ENCODE data around the gene BTBD9. TPM values are rescaled to one million over a fixed set of nuclear protein-coding genes. Genes with fewer than 3 reads are reported as not detected.

BTBD9 gene
- total RNA-seq, 1 experiment from 2014 or later = 19.4 TPM

- Mint-ChIP-seq H3K4me3 (ENCODE audit: low read depth, unreplicated experiment) (no peak overlapping the region), H3K4me1 (ENCODE audit: low read depth, unreplicated experiment) (peaks cover 8% of the 10 kb centered on the region), H3K36me3 (ENCODE audit: insufficient read depth, unreplicated experiment) (peaks cover 8% of the 10 kb centered on the region), H3K27me3 (ENCODE audit: unreplicated experiment) (no peaks in the 10 kb centered on the region), H3K9me3 (ENCODE audit: low read depth, unreplicated experiment) (no peaks in the 10 kb centered on the region), H3K27ac (ENCODE audit: unreplicated experiment) (peak overlapping the region; percentile 15)
- DNase-seq = no peak
- BruUV-seq (replicated peaks) = no TSS peak
- no peak for TF ChIP-seq CTCF (IDR thresholded peaks at IDR 0.05; ENCODE audit: unreplicated experiment)
- intact Hi-C loops (cut with micrococcal nuclease; ENCODE audit: unreplicated experiment) = loop anchor here (5.0 to 10.0 kb wide), 3 partner anchors 69 to 639 kb away; no protein-coding TSS in a partner anchor
- CTCF ChIA-PET = interaction anchor here (0.6 kb wide), 1 partner anchor 1120 kb away, joined by 3 read pairs; no protein-coding TSS in a partner anchor
Observed at GRCh38 chr6:38673397-38674165, 33.9 kb upstream of the BTBD9 start.

GRCh38 chr6:38671885-38672467 lies 32.2 kb upstream of the BTBD9 start:
- DNase-seq = peak; percentile 46
- no peak for TF ChIP-seq CTCF (IDR thresholded peaks at IDR 0.05; ENCODE audit: unreplicated experiment)
- no TSS peak for BruUV-seq (replicated peaks)
- Mint-ChIP-seq H3K27me3 (ENCODE audit: unreplicated experiment) (no peaks in the 10 kb centered on the region), H3K9me3 (ENCODE audit: low read depth, unreplicated experiment) (no peaks in the 10 kb centered on the region), H3K4me3 (ENCODE audit: low read depth, unreplicated experiment) (no peak overlapping the region), H3K27ac (ENCODE audit: unreplicated experiment) (no peak overlapping the region), H3K4me1 (ENCODE audit: low read depth, unreplicated experiment) (peaks cover 8% of the 10 kb centered on the region), H3K36me3 (ENCODE audit: insufficient read depth, unreplicated experiment) (no peaks in the 10 kb centered on the region)
- intact Hi-C loops (cut with micrococcal nuclease; ENCODE audit: unreplicated experiment) = loop anchor here (5.0 to 10.0 kb wide), 3 partner anchors 67 to 637 kb away; no protein-coding TSS in a partner anchor
- CTCF ChIA-PET = no interaction called here

- Mint-ChIP-seq H3K36me3 (ENCODE audit: insufficient read depth, unreplicated experiment) (no peaks in the 10 kb centered on the region), H3K4me1 (ENCODE audit: low read depth, unreplicated experiment) (no peaks in the 10 kb centered on the region), H3K9me3 (ENCODE audit: low read depth, unreplicated experiment) (no peaks in the 10 kb centered on the region), H3K27me3 (ENCODE audit: unreplicated experiment) (no peaks in the 10 kb centered on the region), H3K4me3 (ENCODE audit: low read depth, unreplicated experiment) (no peak overlapping the region), H3K27ac (ENCODE audit: unreplicated experiment) (no peak overlapping the region)
- CTCF ChIA-PET = interaction anchor here (0.6 kb wide), 1 partner anchor 45 kb away, joined by 4 read pairs; no protein-coding TSS in a partner anchor
- intact Hi-C loops (cut with micrococcal nuclease; ENCODE audit: unreplicated experiment) = no loop called here
- DNase-seq = no peak
- BruUV-seq (replicated peaks) = no TSS peak
- no peak for TF ChIP-seq CTCF (IDR thresholded peaks at IDR 0.05; ENCODE audit: unreplicated experiment)
Observed at GRCh38 chr6:38658418-38659167, 18.9 kb upstream of the BTBD9 start.

- intact Hi-C loops (cut with micrococcal nuclease; ENCODE audit: unreplicated experiment) = no loop called here
- Mint-ChIP-seq H3K36me3 (ENCODE audit: insufficient read depth, unreplicated experiment) (no peaks in the 10 kb centered on the region), H3K4me1 (ENCODE audit: low read depth, unreplicated experiment) (no peaks in the 10 kb centered on the region), H3K4me3 (ENCODE audit: low read depth, unreplicated experiment) (no peak overlapping the region), H3K27ac (ENCODE audit: unreplicated experiment) (no peak overlapping the region), H3K27me3 (ENCODE audit: unreplicated experiment) (no peaks in the 10 kb centered on the region), H3K9me3 (ENCODE audit: low read depth, unreplicated experiment) (no peaks in the 10 kb centered on the region)
- no peak for TF ChIP-seq CTCF (IDR thresholded peaks at IDR 0.05; ENCODE audit: unreplicated experiment)
- no peak for DNase-seq
- CTCF ChIA-PET = no interaction called here
- no TSS peak for BruUV-seq (replicated peaks)
Observed at GRCh38 chr6:38656896-38657295, 17.2 kb upstream of the BTBD9 start.

All from Calu3 (cell line).